ENCODE results near the gene CDK6.

Gene CDK6

GRCh38 chr7:92843781-92844180 lies 7.4 kb upstream of the CDK6 start:
- no peak for DNase-seq

GRCh38 chr7:92843034-92843760 lies 6.8 kb upstream of the CDK6 start:
- no peak for DNase-seq

GRCh38 chr7:92841192-92841591 lies 4.8 kb upstream of the CDK6 start:
- no peak for DNase-seq

- no peak for DNase-seq
Measured at GRCh38 chr7:92840316-92840715, 3.9 kb upstream of the CDK6 start.

GRCh38 chr7:92839901-92840300 lies 3.5 kb upstream of the CDK6 start:
- DNase-seq = no peak

- DNase-seq = no peak
Measured at GRCh38 chr7:92838934-92839333, 2.6 kb upstream of the CDK6 start.

GRCh38 chr7:92837000-92837749 lies 802 bp upstream of the CDK6 start:
- no peak for DNase-seq

GRCh38 chr7:92835851-92836488 lies 403 bp downstream of the CDK6 start:
- DNase-seq = peak; percentile 28

GRCh38 chr7:92835261-92835850 lies 1.0 kb downstream of the CDK6 start:
- DNase-seq = peak; percentile 30

- no peak for DNase-seq
Measured at GRCh38 chr7:92834507-92835260, 1.7 kb downstream of the CDK6 start.

GRCh38 chr7:92833766-92834506 lies 2.4 kb downstream of the CDK6 start:
- DNase-seq = peak; percentile 77

- peak; percentile 90 for DNase-seq
Measured at GRCh38 chr7:92833024-92833765, 3.2 kb downstream of the CDK6 start.

GRCh38 chr7:92832534-92833023 lies 3.8 kb downstream of the CDK6 start:
- DNase-seq = no peak

GRCh38 chr7:92831716-92832533 lies 4.4 kb downstream of the CDK6 start:
- no peak for DNase-seq

- no peak for DNase-seq
Measured at GRCh38 chr7:92830532-92831110, 5.8 kb downstream of the CDK6 start.

- no peak for DNase-seq
Measured at GRCh38 chr7:92830027-92830426, 6.3 kb downstream of the CDK6 start.

GRCh38 chr7:92827464-92828120 lies 8.8 kb downstream of the CDK6 start:
- DNase-seq = no peak

- no peak for DNase-seq
Measured at GRCh38 chr7:92826258-92826938, 10.0 kb downstream of the CDK6 start.

Measured in activated CD4-positive, alpha-beta T cell treated with anti-CD3 and anti-CD28 coated beads, Interleukin-2, amount 50 U/mL, for 1 hour (primary cell).